Transverse colon (tissue), 4 donors: ENCODE results near the gene DOCK2. TPM values are rescaled to one million over a fixed set of nuclear protein-coding genes. Genes with fewer than 3 reads are reported as not detected.
"Not testable (repeated sequence)": the region's sequence is repeated elsewhere in the genome, so short reads cannot be mapped to it uniquely, and the experiment has no call there.

Experiments used
- DNase-seq: peaks from one replicate; pipeline ENCODE4 v3.0.0-alpha.2; 2019
- H3K27ac ChIP-seq, 4 donors: fragments of 200-600 bp; sonication (generic); 2 replicates each; pipeline ENCODE4 v1.5.1; 2016 to 2018; ENCODE audit warnings: inconsistent platforms in 4 of 4
- H3K27me3 ChIP-seq: fragments of 200-600 bp; sonication (generic); 2 replicates; pipeline ENCODE4 v1.5.1; 2017; ENCODE audit warnings: inconsistent platforms
- H3K36me3 ChIP-seq, 4 donors: fragments of 200-600 bp; sonication (generic); 2 replicates each; pipeline ENCODE4 v1.5.1; 2017 to 2019; ENCODE audit warnings: inconsistent platforms in 4 of 4
- H3K4me1 ChIP-seq, 4 donors: fragments of 200-600 bp; sonication (generic); 2 replicates each; pipeline ENCODE4 v1.5.1; 2017 to 2020; ENCODE audit warnings: inconsistent platforms in 4 of 4
- H3K4me3 ChIP-seq, 4 donors: fragments of 200-600 bp; sonication (generic); 1 replicate in 1 of 4; 2 replicates in 3 of 4; pipeline versions ENCODE4 v1.5.1 to v1.6.1; 2017 to 2019; ENCODE audit warnings: inconsistent platforms in 4 of 4
- H3K9me3 ChIP-seq, 2 donors: fragments of 200-600 bp; sonication (generic); 2 replicates each; pipeline ENCODE4 v1.5.1; 2017 to 2019; ENCODE audit warnings: inconsistent platforms in 2 of 2
- EP300 ChIP-seq: sonication (generic); formaldehyde crosslinking; IDR thresholded peaks from one replicate; pipeline ENCODE4 v1.6.1; 2017; ENCODE audit warnings: antibody characterized with exemption, low read depth
- POLR2A ChIP-seq: fragments of 450-650 bp; IDR thresholded peaks from one replicate; pipeline ENCODE4 v1.6.1; 2016; ENCODE audit warnings: antibody characterized with exemption, mild to moderate bottlenecking, moderate library complexity
- POLR2AphosphoS5 ChIP-seq, 3 donors: sonication (generic); formaldehyde crosslinking; IDR thresholded peaks; one replicate each; pipeline ENCODE4 v1.6.1; 2016; ENCODE audit warnings: antibody characterized with exemption in 3 of 3
- WGBS, 2 donors: methylation state at CpG; one replicate each; pipeline ENCODE4 v1.1.5; 2018; ENCODE audit warnings: low coverage in 1 of 2; 5-methylcytosine and 5-hydroxymethylcytosine counted together
- in situ Hi-C, 4 donors: fragments of 200-750 bp; cut with MboI; loops; one replicate each; pipeline versions ENCODE4 v1.15.0 to v1.15.1; 2017; ENCODE audit warnings: low sequenced_read_pairs in 3 of 4, low pct_ligation_motif_present in 1 of 4, low pct_unique_long_range_greater_than_20kb in 1 of 4
- intact Hi-C: fragments of 100-400 bp; cut with DNase I; formaldehyde crosslinking; loops from one replicate; pipeline ENCODE4 v1.15.1; 2023; ENCODE audit warnings: low total_unique reads
- total RNA-seq, 4 donors: library from RNA; depleted of rRNA; stranded (reverse); fragments of >200 nt; gene quantifications; one replicate each; pipeline ENCODE4 v1.1.0, GENCODE V29; 2016
- TF ChIP-seq, protein P1 (sequence below), 5 experiments: fragments of 200-600 bp in 3 of 5; fragments of 450-650 bp in 2 of 5; sonication (generic) in 3 of 5; IDR thresholded peaks; 1 replicate in 2 of 5; 2 replicates in 3 of 5; pipeline ENCODE4 v1.5.1; 2016 to 2017; ENCODE audit warnings: antibody characterized with exemption in 5 of 5, inconsistent platforms in 3 of 5, mild to moderate bottlenecking in 2 of 5, moderate library complexity in 1 of 5

The DOCK2 gene
- total RNA-seq, 4 donors from 2014 or later: 8.3 to 24.0 (median 14.3) TPM

DNA sequence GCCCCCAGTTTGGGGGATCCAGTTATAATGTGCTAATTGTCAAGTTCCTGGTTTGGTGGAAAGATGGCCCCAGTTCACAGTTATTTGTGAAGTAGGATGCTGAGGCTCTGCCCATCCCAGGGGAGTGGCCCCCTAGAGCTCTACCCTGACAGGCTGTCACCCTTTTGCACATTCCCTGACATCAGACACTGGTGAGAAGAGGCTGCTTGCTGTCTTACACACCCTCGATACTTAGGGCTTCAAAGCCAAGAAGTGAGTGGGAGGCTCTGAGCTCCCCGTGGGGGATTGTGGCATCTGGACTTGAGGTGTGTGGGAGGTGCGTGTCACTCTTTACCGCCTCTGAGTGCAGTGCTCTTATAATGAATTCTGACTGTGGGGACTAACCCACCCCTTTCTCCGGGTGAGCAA is 168.5 kb downstream of the DOCK2 start:
- 54 to 60% methylated on average over 1 to 5 of the region's 5 CpGs for WGBS, 2 donors
- intact Hi-C loops (no loop called here), in situ Hi-C loops (no loop called here)
- Histone ChIP-seq H3K27ac (no peak overlapping the region), H3K4me1 (no peaks in the 10 kb centered on the region), H3K36me3 (no peaks in the 10 kb centered on the region), H3K27me3 (no peaks in the 10 kb centered on the region), H3K9me3 (no peaks in the 10 kb centered on the region), H3K4me3 (no peak overlapping the region)
- TF ChIP-seq POLR2AphosphoS5 (IDR thresholded peaks at IDR 0.05) (no peak), POLR2A (no peak), EP300 (no peak)
- TF ChIP-seq, protein P1, sequence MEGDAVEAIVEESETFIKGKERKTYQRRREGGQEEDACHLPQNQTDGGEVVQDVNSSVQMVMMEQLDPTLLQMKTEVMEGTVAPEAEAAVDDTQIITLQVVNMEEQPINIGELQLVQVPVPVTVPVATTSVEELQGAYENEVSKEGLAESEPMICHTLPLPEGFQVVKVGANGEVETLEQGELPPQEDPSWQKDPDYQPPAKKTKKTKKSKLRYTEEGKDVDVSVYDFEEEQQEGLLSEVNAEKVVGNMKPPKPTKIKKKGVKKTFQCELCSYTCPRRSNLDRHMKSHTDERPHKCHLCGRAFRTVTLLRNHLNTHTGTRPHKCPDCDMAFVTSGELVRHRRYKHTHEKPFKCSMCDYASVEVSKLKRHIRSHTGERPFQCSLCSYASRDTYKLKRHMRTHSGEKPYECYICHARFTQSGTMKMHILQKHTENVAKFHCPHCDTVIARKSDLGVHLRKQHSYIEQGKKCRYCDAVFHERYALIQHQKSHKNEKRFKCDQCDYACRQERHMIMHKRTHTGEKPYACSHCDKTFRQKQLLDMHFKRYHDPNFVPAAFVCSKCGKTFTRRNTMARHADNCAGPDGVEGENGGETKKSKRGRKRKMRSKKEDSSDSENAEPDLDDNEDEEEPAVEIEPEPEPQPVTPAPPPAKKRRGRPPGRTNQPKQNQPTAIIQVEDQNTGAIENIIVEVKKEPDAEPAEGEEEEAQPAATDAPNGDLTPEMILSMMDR (IDR thresholded peaks at IDR 0.05): no peak
- no peak for DNase-seq

DNA sequence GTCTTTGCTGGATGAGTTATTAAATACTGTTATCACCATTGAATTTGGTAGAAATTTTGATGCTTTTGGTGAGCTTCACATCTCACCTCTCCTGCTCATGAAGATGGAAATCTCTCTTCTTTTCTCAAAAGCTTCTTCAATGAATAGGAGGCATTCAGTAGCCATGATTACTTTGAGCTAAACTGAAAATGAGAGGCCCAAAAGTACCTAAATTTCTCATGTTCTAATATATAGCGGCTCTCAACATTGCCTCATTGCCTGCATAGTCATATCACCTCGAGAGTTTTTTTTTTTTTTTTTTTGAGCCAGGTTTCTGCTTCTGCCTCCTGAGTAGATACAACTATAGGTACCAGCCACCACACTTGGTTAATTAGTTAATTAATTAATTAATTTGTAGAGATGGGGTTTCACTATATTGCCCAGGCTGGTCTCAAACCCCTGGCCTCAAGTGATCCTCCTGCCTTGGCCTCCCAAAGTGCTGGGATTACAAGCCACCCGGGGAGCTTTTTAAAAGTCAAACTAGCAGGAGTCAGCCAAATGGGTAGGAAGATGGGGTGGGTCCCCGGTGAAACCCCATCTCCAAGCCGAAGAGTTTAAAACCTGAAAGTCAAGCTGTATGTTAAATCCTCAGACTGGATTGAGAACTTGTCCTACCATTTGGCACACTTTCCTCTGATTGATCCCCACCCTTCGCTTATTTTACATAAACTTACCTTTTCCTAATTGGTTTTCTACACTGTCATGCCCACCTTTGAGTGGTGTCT is 169.0 kb downstream of the DOCK2 start:
- WGBS, 2 donors: 68 to 85% methylated on average over 3 to 6 of the region's 6 CpGs
- Histone ChIP-seq H3K9me3 (no peaks in the 10 kb centered on the region), H3K27ac (no peak overlapping the region), H3K4me1 (no peaks in the 10 kb centered on the region), H3K27me3 (no peaks in the 10 kb centered on the region), H3K36me3 (no peaks in the 10 kb centered on the region), H3K4me3 (no peak overlapping the region)
- in situ Hi-C loops: no loop called here
- intact Hi-C loops: no loop called here
- TF ChIP-seq, protein P1 (IDR thresholded peaks at IDR 0.05): no peak
- no peak for DNase-seq

DNA sequence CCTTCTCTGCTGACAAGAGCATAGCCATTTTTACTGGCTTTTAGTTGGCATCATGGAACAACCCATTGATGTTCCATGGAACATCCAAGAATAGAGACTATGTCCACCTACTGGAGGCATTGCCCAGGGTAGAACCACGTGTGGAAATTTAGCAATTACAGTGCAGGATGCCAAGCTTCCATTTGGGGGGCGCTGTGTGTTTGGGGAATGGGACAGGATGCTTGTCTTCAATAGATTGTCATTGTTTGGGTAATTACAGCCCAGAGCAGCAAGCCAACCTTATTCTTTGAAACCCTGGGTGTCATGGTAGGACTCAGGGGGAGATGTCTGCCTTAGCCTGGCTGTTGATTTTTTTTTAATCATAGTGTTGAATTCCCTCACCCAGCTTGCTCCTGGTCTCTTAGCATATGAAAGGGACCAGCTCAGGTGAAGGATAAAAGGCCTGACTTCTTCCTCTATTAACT is 171.1 kb downstream of the DOCK2 start:
- in situ Hi-C loops: no loop called here

DNA sequence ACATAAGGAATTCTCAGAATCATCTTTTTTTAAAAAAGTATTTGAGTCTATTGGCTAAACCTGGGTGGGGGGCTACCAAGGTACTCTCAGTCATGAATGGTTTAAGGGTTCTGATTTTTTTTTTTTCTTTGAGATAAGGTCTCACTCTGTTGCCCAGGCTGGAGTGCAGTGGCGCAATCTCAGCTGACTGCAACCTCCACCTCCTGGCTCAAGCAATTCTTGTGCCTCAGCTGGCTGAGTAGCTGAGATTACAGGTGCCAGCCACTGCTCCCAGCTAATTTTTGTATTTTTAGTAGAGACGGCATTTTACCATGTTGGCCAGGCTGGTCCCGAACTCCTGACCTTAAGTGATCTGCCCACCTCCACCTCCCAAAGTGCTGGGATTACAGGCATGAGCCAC is 171.8 kb downstream of the DOCK2 start:
- H3K27ac ChIP-seq, H3K4me1 ChIP-seq, H3K27me3 ChIP-seq, H3K9me3 ChIP-seq, DNase-seq, in situ Hi-C loops, H3K4me3 ChIP-seq, intact Hi-C loops, H3K36me3 ChIP-seq: not testable (repeated sequence)
- 65 to 93% methylated on average over 3 of the region's 3 CpGs for WGBS, 2 donors

More for the DNA sequence above, 171.1 kb downstream of the DOCK2 start:
- no peaks in the 10 kb centered on the region for H3K36me3 ChIP-seq
- WGBS, 2 donors: 58% methylated on average over 2 of the region's 2 CpGs; no CpG with 5 or more reads in 1 of the 2 donors
- no peak overlapping the region for H3K4me3 ChIP-seq
- no peak overlapping the region for H3K27ac ChIP-seq
- no peaks in the 10 kb centered on the region for H3K4me1 ChIP-seq
- intact Hi-C loops: no loop called here
- H3K27me3 ChIP-seq: no peaks in the 10 kb centered on the region
- no peak for DNase-seq
- H3K9me3 ChIP-seq: no peaks in the 10 kb centered on the region
- TF ChIP-seq, protein P1 (IDR thresholded peaks at IDR 0.05): no peak
- TF ChIP-seq POLR2A: no peak
- no peak for TF ChIP-seq POLR2AphosphoS5 (IDR thresholded peaks at IDR 0.05)
- no peak for TF ChIP-seq EP300

DNA sequence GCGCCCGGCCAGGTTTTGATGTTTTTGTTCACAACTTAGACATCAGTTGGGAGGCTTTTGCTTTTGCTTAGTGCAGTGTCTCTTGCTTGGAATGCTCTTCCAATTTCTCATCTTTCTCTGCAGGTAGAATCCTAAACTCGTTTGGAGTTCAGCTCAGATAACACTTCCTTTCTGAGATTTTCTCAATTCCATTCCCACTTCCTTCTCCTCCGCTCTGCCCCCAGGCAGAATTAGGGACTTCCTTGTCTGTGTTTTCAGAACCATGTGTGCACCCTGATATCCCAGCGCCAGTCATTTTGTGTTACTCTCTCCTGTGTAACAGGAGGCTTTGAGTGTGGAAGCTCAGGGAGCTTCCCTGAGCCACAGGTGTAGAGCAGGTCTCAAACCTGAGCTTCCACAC is 172.2 kb downstream of the DOCK2 start:
- Histone ChIP-seq H3K36me3 (no peaks in the 10 kb centered on the region), H3K4me3 (no peak overlapping the region), H3K27ac (no peak overlapping the region), H3K27me3 (no peaks in the 10 kb centered on the region), H3K4me1 (no peaks in the 10 kb centered on the region), H3K9me3 (no peaks in the 10 kb centered on the region)
- WGBS, 2 donors: 71 to 73% methylated on average over 5 of the region's 5 CpGs
- in situ Hi-C loops: no loop called here
- TF ChIP-seq POLR2A: no peak
- TF ChIP-seq POLR2AphosphoS5 (IDR thresholded peaks at IDR 0.05): no peak
- TF ChIP-seq, protein P1 (IDR thresholded peaks at IDR 0.05): no peak
- TF ChIP-seq EP300: no peak
- no peak for DNase-seq
- intact Hi-C loops: no loop called here
